Activated naive CD4-positive, alpha-beta T cell treated with anti-CD3 and anti-CD28 coated beads for 36 hours (primary cell): ENCODE data around the gene SIN3A. TPM values are rescaled to one million over a fixed set of nuclear protein-coding genes. Genes with fewer than 3 reads are reported as not detected.
A peak's percentile ranks its signal among the peaks of the same experiment; 100 is the strongest.
"Not testable (repeated sequence)": the region's sequence is repeated elsewhere in the genome, so short reads cannot be mapped to it uniquely, and the experiment has no call there.

Experiments used
- CTCF ChIA-PET: fragments of 350-600 bp; sonication (Branson Sonifier 250); formaldehyde crosslinking; loops from one replicate; lab custom pipeline; 2021; ENCODE audit warnings: antibody characterized with exemption; lab: Charles Lee
- DNase-seq: peaks from one replicate; pipeline ENCODE4 v3.0.0-alpha.2; 2020
- H3K27ac Mint-ChIP-seq: one replicate; pipeline ENCODE4 v1.8.0; 2021; ENCODE audit warnings: mild to moderate bottlenecking, mixed read lengths
- H3K27me3 Mint-ChIP-seq: one replicate; pipeline ENCODE4 v1.8.0; 2021; ENCODE audit warnings: low read depth, mixed read lengths
- H3K36me3 Mint-ChIP-seq: one replicate; pipeline ENCODE4 v1.8.0; 2021; ENCODE audit warnings: low read depth, mixed read lengths
- H3K4me1 Mint-ChIP-seq: one replicate; pipeline ENCODE4 v1.8.0; 2021; ENCODE audit warnings: low read depth, mixed read lengths
- H3K4me3 Mint-ChIP-seq: one replicate; pipeline ENCODE4 v1.8.0; 2021; ENCODE audit warnings: mild to moderate bottlenecking, moderate library complexity, mixed read lengths
- H3K9me3 Mint-ChIP-seq: one replicate; pipeline ENCODE4 v1.8.0; 2021; ENCODE audit warnings: mixed read lengths
- intact Hi-C: fragments of 100-400 bp; cut with micrococcal nuclease; formaldehyde crosslinking; loops from one replicate; pipeline ENCODE4 v1.15.1; 2023
- total RNA-seq, 2 experiments: library from RNA; stranded (reverse); gene quantifications; one replicate each; pipeline ENCODE4 v1.2.3, GENCODE V29; 2021

The SIN3A gene
- 10 to 100 TPM; 83.6 to 84.7 TPM for total RNA-seq

- DNase-seq: peak; percentile 100
- intact Hi-C loops: loop anchor here (1.0 to 10.0 kb wide), 13 partner anchors 127 to 1543 kb away; partner anchors contain the start of genes ARID3B, CLK3, COX5A and EDC3
- H3K4me1 Mint-ChIP-seq: peaks cover 40% of the 10 kb centered on the region
- H3K27me3 Mint-ChIP-seq: no peaks in the 10 kb centered on the region
- CTCF ChIA-PET: interaction anchor here (0.6 to 2.0 kb wide), 5 partner anchors 85 to 195 kb away, joined by 3 to 10 read pairs (median 3); partner anchors contain the start of gene MAN2C1
- H3K4me3 Mint-ChIP-seq: peak within 1 kb of the TSS; percentile 98
- H3K27ac Mint-ChIP-seq: peak within 1 kb of the TSS; percentile 98
- H3K36me3 Mint-ChIP-seq: peaks cover 2% of the 10 kb centered on the region
- H3K9me3 Mint-ChIP-seq: no peaks in the 10 kb centered on the region
Observed at GRCh38 chr15:75451674-75452363, at the start of gene SIN3A. TSS of gene SIN3A (minus strand) at chr15:75451690. CDS start at chr15:75430375, 21,315 bp downstream.

- intact Hi-C loops: no loop called here
- no peaks in the 10 kb centered on the region for H3K4me1 Mint-ChIP-seq
- no peaks in the 10 kb centered on the region for H3K27me3 Mint-ChIP-seq
- no peaks in the 10 kb centered on the region for H3K9me3 Mint-ChIP-seq
- CTCF ChIA-PET: interaction anchor here (0.8 kb wide), 1 partner anchor 148 kb away, joined by 3 read pairs; no protein-coding TSS in a partner anchor
- peaks cover 7% of the 10 kb centered on the region for H3K36me3 Mint-ChIP-seq
- no peak overlapping the region for H3K4me3 Mint-ChIP-seq
- H3K27ac Mint-ChIP-seq: no peak overlapping the region
- no peak for DNase-seq
Observed at GRCh38 chr15:75493732-75494131, 42.2 kb upstream of the SIN3A start.

- DNase-seq: no peak
- Mint-ChIP-seq H3K27me3 (no peaks in the 10 kb centered on the region), H3K4me1 (no peaks in the 10 kb centered on the region), H3K4me3 (no peak overlapping the region), H3K36me3 (peaks cover 2% of the 10 kb centered on the region), H3K27ac (no peak overlapping the region), H3K9me3 (no peaks in the 10 kb centered on the region)
- CTCF ChIA-PET: interaction anchor here (0.7 kb wide), 1 partner anchor 249 kb away, joined by 3 read pairs; no protein-coding TSS in a partner anchor
- intact Hi-C loops: no loop called here
Observed at GRCh38 chr15:75483961-75484360, 32.5 kb upstream of the SIN3A start.

- H3K27me3 Mint-ChIP-seq, H3K9me3 Mint-ChIP-seq, CTCF ChIA-PET, H3K27ac Mint-ChIP-seq, intact Hi-C loops, H3K36me3 Mint-ChIP-seq, DNase-seq, H3K4me1 Mint-ChIP-seq, H3K4me3 Mint-ChIP-seq: not testable (repeated sequence)
Observed at GRCh38 chr15:75483556-75483955, 32.1 kb upstream of the SIN3A start.

GRCh38 chr15:75483106-75483505, 31.6 kb upstream of the SIN3A start:
- Mint-ChIP-seq H3K36me3 (peaks cover 2% of the 10 kb centered on the region), H3K9me3 (no peaks in the 10 kb centered on the region), H3K27me3 (no peaks in the 10 kb centered on the region), H3K27ac (no peak overlapping the region), H3K4me1 (no peaks in the 10 kb centered on the region), H3K4me3 (no peak overlapping the region)
- DNase-seq: no peak
- CTCF ChIA-PET: no interaction called here
- intact Hi-C loops: no loop called here

GRCh38 chr15:75480463-75480862, 29.0 kb upstream of the SIN3A start:
- H3K9me3 Mint-ChIP-seq, H3K27ac Mint-ChIP-seq, H3K36me3 Mint-ChIP-seq, H3K4me1 Mint-ChIP-seq, intact Hi-C loops, H3K4me3 Mint-ChIP-seq, DNase-seq, CTCF ChIA-PET, H3K27me3 Mint-ChIP-seq: not testable (repeated sequence)

GRCh38 chr15:75479670-75480069, 28.2 kb upstream of the SIN3A start:
- CTCF ChIA-PET: interaction anchor here (0.6 kb wide), 1 partner anchor 13 kb away, joined by 4 read pairs; no protein-coding TSS in a partner anchor
- Mint-ChIP-seq H3K27me3 (no peaks in the 10 kb centered on the region), H3K36me3 (peaks cover 2% of the 10 kb centered on the region), H3K4me3 (no peak overlapping the region), H3K27ac (no peak overlapping the region), H3K4me1 (no peaks in the 10 kb centered on the region), H3K9me3 (no peaks in the 10 kb centered on the region)
- intact Hi-C loops: no loop called here
- no peak for DNase-seq

- H3K9me3 Mint-ChIP-seq, H3K27ac Mint-ChIP-seq, H3K4me3 Mint-ChIP-seq, H3K36me3 Mint-ChIP-seq, H3K27me3 Mint-ChIP-seq, intact Hi-C loops, DNase-seq, H3K4me1 Mint-ChIP-seq: not testable (repeated sequence)
- CTCF ChIA-PET: interaction anchor here (0.6 kb wide), 1 partner anchor 52 kb away, joined by 6 read pairs; no protein-coding TSS in a partner anchor
Observed at GRCh38 chr15:75477094-75477493, 25.6 kb upstream of the SIN3A start.

GRCh38 chr15:75468913-75469598, 17.6 kb upstream of the SIN3A start:
- peaks cover 7% of the 10 kb centered on the region for H3K36me3 Mint-ChIP-seq
- no peak for DNase-seq
- peak overlapping the region; percentile 38 for H3K27ac Mint-ChIP-seq
- H3K4me3 Mint-ChIP-seq: no peak overlapping the region
- intact Hi-C loops: no loop called here
- H3K4me1 Mint-ChIP-seq: no peaks in the 10 kb centered on the region
- H3K9me3 Mint-ChIP-seq: no peaks in the 10 kb centered on the region
- no peaks in the 10 kb centered on the region for H3K27me3 Mint-ChIP-seq
- CTCF ChIA-PET: interaction anchor here (0.6 kb wide), 1 partner anchor 22 kb away, joined by 3 read pairs; no protein-coding TSS in a partner anchor

GRCh38 chr15:75460646-75461045, 9.2 kb upstream of the SIN3A start:
- H3K4me3 Mint-ChIP-seq: no peak overlapping the region
- intact Hi-C loops: no loop called here
- no peak overlapping the region for H3K27ac Mint-ChIP-seq
- H3K27me3 Mint-ChIP-seq: no peaks in the 10 kb centered on the region
- H3K36me3 Mint-ChIP-seq: no peaks in the 10 kb centered on the region
- CTCF ChIA-PET: no interaction called here
- H3K4me1 Mint-ChIP-seq: peaks cover 9% of the 10 kb centered on the region
- no peak for DNase-seq
- no peaks in the 10 kb centered on the region for H3K9me3 Mint-ChIP-seq

- CTCF ChIA-PET: interaction anchor here (0.6 kb wide), 1 partner anchor 92 kb away, joined by 4 read pairs; no protein-coding TSS in a partner anchor
- intact Hi-C loops: loop anchor here (10.0 kb wide), 1 partner anchor 1535 kb away; the partner anchor contains the start of gene PSTPIP1
- no peaks in the 10 kb centered on the region for H3K27me3 Mint-ChIP-seq
- no peak overlapping the region for H3K4me3 Mint-ChIP-seq
- no peaks in the 10 kb centered on the region for H3K9me3 Mint-ChIP-seq
- H3K4me1 Mint-ChIP-seq: peaks cover 9% of the 10 kb centered on the region
- no peak overlapping the region for H3K27ac Mint-ChIP-seq
- DNase-seq: no peak
- H3K36me3 Mint-ChIP-seq: no peaks in the 10 kb centered on the region
Observed at GRCh38 chr15:75459581-75459980, 8.1 kb upstream of the SIN3A start.

- Mint-ChIP-seq H3K4me1 (peaks cover 9% of the 10 kb centered on the region), H3K27ac (no peak overlapping the region), H3K9me3 (no peaks in the 10 kb centered on the region), H3K4me3 (peak overlapping the region; percentile 87), H3K36me3 (no peaks in the 10 kb centered on the region), H3K27me3 (no peaks in the 10 kb centered on the region)
- CTCF ChIA-PET: interaction anchor here (1.0 kb wide), 1 partner anchor 185 kb away, joined by 3 read pairs; no protein-coding TSS in a partner anchor
- DNase-seq: peak; percentile 14
- intact Hi-C loops: loop anchor here (10.0 kb wide), 1 partner anchor 1538 kb away; the partner anchor contains the start of gene PSTPIP1
Observed at GRCh38 chr15:75456710-75457109, 5.2 kb upstream of the SIN3A start.
